D721Med (cell line): ENCODE data around the gene LGI1.
A peak's percentile ranks its signal among the peaks of the same experiment; 100 is the strongest.

Source experiments
- DNase-seq: peaks from one replicate; pipeline ENCODE4 v3.0.0; 2011; ENCODE audit warnings: low spot score; ENCODE audit not compliant: insufficient read length
- FAIRE-seq: peaks from 2 replicates; lab custom pipeline; 2011; peaks lifted over from hg19 to GRCh38; lab: Jason Lieb, UNC
- TF ChIP-seq, protein P1 (sequence below): IDR thresholded peaks from 2 replicates; pipeline ENCODE4 v1.5.1; 2012; ENCODE audit warnings: mild to moderate bottlenecking, control low read depth; ENCODE audit not compliant: insufficient read depth; ENCODE audit errors: missing control alignments

LGI1 gene

DNA sequence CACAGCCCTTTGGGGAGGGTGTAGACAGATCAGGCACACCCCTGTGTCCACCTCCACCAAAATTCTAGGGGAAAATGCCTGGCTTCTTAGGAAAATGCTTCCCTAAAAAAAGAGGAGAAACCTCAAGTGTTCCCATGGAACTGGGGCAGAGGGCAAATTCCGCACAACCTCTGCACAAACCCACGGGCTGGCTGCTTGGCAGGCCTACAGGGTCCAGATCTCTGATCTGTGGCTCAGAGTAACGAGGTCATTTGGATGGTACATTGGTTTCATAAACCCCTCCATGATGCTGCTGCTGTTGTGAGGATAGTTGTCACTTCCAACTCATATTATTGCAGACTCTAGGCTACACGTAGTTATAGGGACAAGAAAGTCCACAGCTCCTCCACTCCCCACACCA is 16.0 kb downstream of the LGI1 start:
- FAIRE-seq: no peak
- DNase-seq: no peak
- TF ChIP-seq, protein P1, sequence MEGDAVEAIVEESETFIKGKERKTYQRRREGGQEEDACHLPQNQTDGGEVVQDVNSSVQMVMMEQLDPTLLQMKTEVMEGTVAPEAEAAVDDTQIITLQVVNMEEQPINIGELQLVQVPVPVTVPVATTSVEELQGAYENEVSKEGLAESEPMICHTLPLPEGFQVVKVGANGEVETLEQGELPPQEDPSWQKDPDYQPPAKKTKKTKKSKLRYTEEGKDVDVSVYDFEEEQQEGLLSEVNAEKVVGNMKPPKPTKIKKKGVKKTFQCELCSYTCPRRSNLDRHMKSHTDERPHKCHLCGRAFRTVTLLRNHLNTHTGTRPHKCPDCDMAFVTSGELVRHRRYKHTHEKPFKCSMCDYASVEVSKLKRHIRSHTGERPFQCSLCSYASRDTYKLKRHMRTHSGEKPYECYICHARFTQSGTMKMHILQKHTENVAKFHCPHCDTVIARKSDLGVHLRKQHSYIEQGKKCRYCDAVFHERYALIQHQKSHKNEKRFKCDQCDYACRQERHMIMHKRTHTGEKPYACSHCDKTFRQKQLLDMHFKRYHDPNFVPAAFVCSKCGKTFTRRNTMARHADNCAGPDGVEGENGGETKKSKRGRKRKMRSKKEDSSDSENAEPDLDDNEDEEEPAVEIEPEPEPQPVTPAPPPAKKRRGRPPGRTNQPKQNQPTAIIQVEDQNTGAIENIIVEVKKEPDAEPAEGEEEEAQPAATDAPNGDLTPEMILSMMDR: no peak

DNA sequence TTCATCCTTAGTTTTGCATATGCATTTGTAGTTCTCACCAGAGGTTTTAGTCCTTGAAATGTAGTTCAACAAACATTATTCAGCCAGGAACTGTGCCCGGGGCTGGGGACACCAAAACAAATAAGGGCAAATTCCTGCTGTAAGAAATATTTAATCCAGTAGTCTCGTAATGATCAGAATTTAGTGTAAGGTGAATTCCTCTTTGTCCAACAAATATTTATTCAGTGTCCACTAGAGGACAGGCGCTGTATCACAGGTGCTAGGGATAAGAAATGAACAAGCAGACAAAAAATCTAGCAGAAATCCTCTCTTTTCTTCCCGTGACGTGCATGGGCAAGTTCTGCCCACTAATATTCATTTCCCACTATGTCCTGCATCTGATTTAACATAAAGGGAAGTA is 17.6 kb downstream of the LGI1 start:
- TF ChIP-seq, protein P1: no peak
- no peak for FAIRE-seq
- DNase-seq: no peak

DNA sequence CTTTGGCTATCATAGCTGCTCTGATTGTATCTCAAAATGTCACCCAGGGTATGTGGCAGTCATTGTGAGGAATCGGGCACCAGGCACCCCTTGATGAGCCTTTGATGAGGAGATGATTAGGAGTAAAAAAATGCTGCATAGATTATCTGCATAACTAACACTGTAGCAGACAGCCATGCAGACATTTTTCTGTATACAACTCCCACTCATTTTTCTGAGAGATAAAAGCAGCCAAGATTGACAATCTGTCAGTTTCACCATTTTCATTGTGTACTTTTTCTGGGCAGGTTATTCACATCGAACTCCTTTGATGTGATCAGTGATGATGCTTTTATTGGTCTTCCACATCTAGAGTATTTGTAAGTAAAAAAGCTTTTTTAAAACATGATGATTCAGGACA is 19.4 kb downstream of the LGI1 start:
- FAIRE-seq (no peak), DNase-seq (no peak)
- TF ChIP-seq, protein P1: no peak

DNA sequence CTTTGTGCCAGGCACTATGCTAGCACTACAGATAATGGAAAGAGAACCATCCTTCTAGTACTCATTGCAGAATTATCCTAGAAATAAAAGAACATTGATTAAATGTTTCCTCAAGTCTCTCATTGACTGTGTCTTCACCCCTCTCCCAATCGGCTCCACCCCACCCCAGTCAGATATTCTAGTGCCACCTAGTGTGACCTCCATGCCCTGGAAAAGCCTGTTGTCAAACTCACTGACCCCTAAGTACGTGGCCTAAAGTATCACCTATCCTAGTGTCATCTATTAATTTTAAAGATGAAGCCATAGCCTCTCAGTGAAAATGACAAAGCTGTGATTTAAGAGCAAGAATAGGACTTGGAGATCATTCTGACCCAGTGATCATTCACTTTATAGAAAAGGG is 26.3 kb downstream of the LGI1 start:
- FAIRE-seq: no peak
- no peak for DNase-seq
- TF ChIP-seq, protein P1: no peak

DNA sequence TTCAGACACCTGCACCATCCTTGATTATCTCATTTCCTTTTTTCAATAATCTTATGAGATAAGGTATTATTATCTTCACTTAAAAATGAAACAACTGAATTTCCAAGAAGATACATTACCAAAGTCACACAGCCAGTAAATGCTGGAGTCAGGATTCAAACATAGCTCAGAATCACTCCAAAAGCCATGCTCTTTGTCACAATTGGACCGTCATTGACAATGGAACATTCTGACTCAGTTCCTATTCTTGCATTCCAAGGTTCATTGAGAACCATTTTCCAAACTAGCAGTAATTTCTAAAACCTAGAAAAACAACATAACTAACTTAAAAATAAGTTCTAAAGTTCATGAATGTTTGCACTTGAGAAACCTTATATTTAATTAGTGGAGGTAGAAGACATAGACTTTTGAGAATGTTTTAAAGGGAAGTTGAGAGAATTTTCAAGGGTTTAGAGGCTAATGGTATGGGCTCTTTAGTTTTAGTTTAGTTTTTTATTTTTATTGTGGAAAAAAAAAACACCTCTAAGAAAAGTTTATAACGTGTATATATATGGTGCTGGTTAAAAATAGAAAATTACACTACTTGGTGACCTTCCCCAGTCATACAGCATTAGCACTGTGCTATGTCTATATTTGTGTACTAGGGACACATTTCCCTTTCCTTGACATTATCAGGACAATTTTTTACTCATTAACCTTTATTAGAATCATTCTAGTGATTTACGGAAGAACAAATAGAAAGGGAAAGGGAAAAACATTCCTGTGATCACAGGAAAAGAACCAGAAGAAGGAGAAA is 30.9 kb downstream of the LGI1 start:
- FAIRE-seq (no peak), DNase-seq (no peak)
- TF ChIP-seq, protein P1: no peak

DNA sequence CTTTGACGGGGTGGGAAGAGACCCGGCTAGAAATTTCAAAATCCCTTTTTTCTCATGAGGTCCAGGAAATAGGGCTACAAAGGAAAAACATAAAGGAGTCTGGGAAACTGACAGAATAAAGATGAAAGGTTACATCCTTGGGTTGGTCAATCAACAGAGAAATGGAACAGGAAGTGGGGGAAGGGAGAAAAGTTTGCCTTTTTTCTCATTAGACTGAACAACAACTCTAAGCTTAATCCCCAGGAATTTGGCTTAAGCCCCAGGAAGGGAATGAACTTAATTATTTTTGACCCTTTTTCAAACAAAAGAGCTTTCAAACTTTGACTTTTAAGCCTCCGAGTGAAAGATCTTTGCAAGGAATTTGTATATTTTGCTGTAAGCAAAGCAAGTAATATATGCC is 32.7 kb downstream of the LGI1 start:
- peak; percentile 76 for FAIRE-seq
- DNase-seq: no peak
- TF ChIP-seq, protein P1: no peak

DNA sequence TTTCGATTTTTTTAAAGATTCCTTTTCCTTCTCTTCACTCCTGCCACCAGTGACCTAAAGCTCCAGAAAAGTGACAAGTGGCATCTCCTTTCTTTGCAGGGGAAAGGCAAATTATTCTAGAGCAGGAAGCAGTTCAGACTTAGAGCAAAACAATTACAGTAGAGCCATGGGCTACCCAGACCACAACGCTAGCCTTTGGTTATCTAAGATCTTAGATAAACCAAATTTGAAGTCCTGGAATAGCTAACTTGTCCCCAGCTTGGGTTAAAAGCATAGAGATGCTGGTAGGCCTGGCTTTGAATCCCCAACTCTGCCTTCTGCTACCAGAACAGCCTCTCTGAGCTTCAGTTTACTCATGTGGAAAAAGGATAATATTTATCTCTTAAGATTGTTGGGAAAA is 38.4 kb downstream of the LGI1 start:
- TF ChIP-seq, protein P1: no peak
- FAIRE-seq: no peak
- no peak for DNase-seq
